ENCODE data around the gene MRPL14. TPM values are rescaled to one million over a fixed set of nuclear protein-coding genes. Genes with fewer than 3 reads are reported as not detected.

MRPL14 gene
- total and polyA plus RNA-seq, 9 of the 15 experiments (the other 6 are each of a cell fraction or from before 2014, with no cell fraction given), result 126 to 424 (median 165) TPM

GRCh38 chr6:44073612-44074438 is 53.4 kb downstream of the MRPL14 start (continued):
- TF ChIP-seq ZNF436 (CRISPR knock-in tag; IDR thresholded peaks at IDR 0.05), result no peak
- TF ChIP-seq CBX1 (IDR thresholded peaks at IDR 0.05; ENCODE audit: low read depth), result no peak
- TF ChIP-seq NR1H2 (CRISPR knock-in tag; IDR thresholded peaks at IDR 0.05), result no peak
- no peak for TF ChIP-seq XRCC3 (IDR thresholded peaks at IDR 0.05)
- TF ChIP-seq CHAMP1 (IDR thresholded peaks at IDR 0.05), result no peak
- no peak for TF ChIP-seq SRSF1 (IDR thresholded peaks at IDR 0.05; ENCODE audit: low read depth, low read length)
- no peak for TF ChIP-seq ETV5 (CRISPR knock-in tag; IDR thresholded peaks at IDR 0.05; ENCODE audit: low read depth)
- TF ChIP-seq TAL1 (IDR thresholded peaks at IDR 0.05), result no peak
- TF ChIP-seq, protein P1, sequence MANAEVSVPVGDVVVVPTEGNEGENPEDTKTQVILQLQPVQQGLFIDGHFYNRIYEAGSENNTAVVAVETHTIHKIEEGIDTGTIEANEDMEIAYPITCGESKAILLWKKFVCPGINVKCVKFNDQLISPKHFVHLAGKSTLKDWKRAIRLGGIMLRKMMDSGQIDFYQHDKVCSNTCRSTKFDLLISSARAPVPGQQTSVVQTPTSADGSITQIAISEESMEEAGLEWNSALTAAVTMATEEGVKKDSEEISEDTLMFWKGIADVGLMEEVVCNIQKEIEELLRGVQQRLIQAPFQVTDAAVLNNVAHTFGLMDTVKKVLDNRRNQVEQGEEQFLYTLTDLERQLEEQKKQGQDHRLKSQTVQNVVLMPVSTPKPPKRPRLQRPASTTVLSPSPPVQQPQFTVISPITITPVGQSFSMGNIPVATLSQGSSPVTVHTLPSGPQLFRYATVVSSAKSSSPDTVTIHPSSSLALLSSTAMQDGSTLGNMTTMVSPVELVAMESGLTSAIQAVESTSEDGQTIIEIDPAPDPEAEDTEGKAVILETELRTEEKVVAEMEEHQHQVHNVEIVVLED (CRISPR knock-in tag; IDR thresholded peaks at IDR 0.05), result no peak
- TF ChIP-seq KLF6 (CRISPR knock-in tag; IDR thresholded peaks at IDR 0.05; ENCODE audit: borderline replicate concordance), result no peak
- no peak for TF ChIP-seq CBX5 (IDR thresholded peaks at IDR 0.05; ENCODE audit: borderline replicate concordance, low read depth)
- TF ChIP-seq, protein P2, sequence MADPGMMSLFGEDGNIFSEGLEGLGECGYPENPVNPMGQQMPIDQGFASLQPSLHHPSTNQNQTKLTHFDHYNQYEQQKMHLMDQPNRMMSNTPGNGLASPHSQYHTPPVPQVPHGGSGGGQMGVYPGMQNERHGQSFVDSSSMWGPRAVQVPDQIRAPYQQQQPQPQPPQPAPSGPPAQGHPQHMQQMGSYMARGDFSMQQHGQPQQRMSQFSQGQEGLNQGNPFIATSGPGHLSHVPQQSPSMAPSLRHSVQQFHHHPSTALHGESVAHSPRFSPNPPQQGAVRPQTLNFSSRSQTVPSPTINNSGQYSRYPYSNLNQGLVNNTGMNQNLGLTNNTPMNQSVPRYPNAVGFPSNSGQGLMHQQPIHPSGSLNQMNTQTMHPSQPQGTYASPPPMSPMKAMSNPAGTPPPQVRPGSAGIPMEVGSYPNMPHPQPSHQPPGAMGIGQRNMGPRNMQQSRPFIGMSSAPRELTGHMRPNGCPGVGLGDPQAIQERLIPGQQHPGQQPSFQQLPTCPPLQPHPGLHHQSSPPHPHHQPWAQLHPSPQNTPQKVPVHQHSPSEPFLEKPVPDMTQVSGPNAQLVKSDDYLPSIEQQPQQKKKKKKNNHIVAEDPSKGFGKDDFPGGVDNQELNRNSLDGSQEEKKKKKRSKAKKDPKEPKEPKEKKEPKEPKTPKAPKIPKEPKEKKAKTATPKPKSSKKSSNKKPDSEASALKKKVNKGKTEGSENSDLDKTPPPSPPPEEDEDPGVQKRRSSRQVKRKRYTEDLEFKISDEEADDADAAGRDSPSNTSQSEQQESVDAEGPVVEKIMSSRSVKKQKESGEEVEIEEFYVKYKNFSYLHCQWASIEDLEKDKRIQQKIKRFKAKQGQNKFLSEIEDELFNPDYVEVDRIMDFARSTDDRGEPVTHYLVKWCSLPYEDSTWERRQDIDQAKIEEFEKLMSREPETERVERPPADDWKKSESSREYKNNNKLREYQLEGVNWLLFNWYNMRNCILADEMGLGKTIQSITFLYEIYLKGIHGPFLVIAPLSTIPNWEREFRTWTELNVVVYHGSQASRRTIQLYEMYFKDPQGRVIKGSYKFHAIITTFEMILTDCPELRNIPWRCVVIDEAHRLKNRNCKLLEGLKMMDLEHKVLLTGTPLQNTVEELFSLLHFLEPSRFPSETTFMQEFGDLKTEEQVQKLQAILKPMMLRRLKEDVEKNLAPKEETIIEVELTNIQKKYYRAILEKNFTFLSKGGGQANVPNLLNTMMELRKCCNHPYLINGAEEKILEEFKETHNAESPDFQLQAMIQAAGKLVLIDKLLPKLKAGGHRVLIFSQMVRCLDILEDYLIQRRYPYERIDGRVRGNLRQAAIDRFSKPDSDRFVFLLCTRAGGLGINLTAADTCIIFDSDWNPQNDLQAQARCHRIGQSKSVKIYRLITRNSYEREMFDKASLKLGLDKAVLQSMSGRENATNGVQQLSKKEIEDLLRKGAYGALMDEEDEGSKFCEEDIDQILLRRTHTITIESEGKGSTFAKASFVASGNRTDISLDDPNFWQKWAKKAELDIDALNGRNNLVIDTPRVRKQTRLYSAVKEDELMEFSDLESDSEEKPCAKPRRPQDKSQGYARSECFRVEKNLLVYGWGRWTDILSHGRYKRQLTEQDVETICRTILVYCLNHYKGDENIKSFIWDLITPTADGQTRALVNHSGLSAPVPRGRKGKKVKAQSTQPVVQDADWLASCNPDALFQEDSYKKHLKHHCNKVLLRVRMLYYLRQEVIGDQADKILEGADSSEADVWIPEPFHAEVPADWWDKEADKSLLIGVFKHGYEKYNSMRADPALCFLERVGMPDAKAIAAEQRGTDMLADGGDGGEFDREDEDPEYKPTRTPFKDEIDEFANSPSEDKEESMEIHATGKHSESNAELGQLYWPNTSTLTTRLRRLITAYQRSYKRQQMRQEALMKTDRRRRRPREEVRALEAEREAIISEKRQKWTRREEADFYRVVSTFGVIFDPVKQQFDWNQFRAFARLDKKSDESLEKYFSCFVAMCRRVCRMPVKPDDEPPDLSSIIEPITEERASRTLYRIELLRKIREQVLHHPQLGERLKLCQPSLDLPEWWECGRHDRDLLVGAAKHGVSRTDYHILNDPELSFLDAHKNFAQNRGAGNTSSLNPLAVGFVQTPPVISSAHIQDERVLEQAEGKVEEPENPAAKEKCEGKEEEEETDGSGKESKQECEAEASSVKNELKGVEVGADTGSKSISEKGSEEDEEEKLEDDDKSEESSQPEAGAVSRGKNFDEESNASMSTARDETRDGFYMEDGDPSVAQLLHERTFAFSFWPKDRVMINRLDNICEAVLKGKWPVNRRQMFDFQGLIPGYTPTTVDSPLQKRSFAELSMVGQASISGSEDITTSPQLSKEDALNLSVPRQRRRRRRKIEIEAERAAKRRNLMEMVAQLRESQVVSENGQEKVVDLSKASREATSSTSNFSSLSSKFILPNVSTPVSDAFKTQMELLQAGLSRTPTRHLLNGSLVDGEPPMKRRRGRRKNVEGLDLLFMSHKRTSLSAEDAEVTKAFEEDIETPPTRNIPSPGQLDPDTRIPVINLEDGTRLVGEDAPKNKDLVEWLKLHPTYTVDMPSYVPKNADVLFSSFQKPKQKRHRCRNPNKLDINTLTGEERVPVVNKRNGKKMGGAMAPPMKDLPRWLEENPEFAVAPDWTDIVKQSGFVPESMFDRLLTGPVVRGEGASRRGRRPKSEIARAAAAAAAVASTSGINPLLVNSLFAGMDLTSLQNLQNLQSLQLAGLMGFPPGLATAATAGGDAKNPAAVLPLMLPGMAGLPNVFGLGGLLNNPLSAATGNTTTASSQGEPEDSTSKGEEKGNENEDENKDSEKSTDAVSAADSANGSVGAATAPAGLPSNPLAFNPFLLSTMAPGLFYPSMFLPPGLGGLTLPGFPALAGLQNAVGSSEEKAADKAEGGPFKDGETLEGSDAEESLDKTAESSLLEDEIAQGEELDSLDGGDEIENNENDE (IDR thresholded peaks at IDR 0.05; ENCODE audit: low read depth, low read length), result no peak
- TF ChIP-seq ZNF507 (tag; conservative IDR thresholded peaks at IDR 0.05), result no peak

All from K562 (cell line).